Inflammatory macrophage treated with lipopolysaccharide for 4 hours (primary cell): Measurements from ENCODE around the gene BPIFA1.
A peak's percentile ranks its signal among the peaks of the same experiment; 100 is the strongest.

ENCODE experiments used
- DNase-seq: peaks from one replicate; pipeline ENCODE4 v3.0.0-alpha.2; 2020

The BPIFA1 gene

GRCh38 chr20:33240923-33241322, 5.1 kb downstream of the BPIFA1 start:
- DNase-seq = no peak

GRCh38 chr20:33242319-33243100, 6.7 kb downstream of the BPIFA1 start:
- no peak for DNase-seq

GRCh38 chr20:33246077-33246476, 10.3 kb downstream of the BPIFA1 start:
- DNase-seq = no peak

GRCh38 chr20:33249456-33249855, 13.7 kb downstream of the BPIFA1 start:
- DNase-seq = no peak

GRCh38 chr20:33250666-33251065, 14.9 kb downstream of the BPIFA1 start:
- DNase-seq = no peak

- DNase-seq = no peak
Observed at GRCh38 chr20:33251496-33251895, 15.7 kb downstream of the BPIFA1 start.

GRCh38 chr20:33252460-33252859, 16.7 kb downstream of the BPIFA1 start:
- DNase-seq = no peak

- DNase-seq = no peak
Observed at GRCh38 chr20:33255005-33255404, 19.2 kb downstream of the BPIFA1 start.

GRCh38 chr20:33257237-33257636, 21.4 kb downstream of the BPIFA1 start:
- DNase-seq = no peak

- no peak for DNase-seq
Observed at GRCh38 chr20:33259371-33259770, 23.6 kb downstream of the BPIFA1 start.

- peak; percentile 1 for DNase-seq
Observed at GRCh38 chr20:33261465-33261864, 25.7 kb downstream of the BPIFA1 start.

- DNase-seq = peak; percentile 67
Observed at GRCh38 chr20:33262658-33263065, 26.9 kb downstream of the BPIFA1 start.

- DNase-seq = no peak
Observed at GRCh38 chr20:33263784-33264183, 28.0 kb downstream of the BPIFA1 start.

- peak; percentile 12 for DNase-seq
Observed at GRCh38 chr20:33267701-33268100, 31.9 kb downstream of the BPIFA1 start.

GRCh38 chr20:33272155-33272873, 36.5 kb downstream of the BPIFA1 start:
- no peak for DNase-seq

GRCh38 chr20:33273117-33273851, 37.5 kb downstream of the BPIFA1 start:
- DNase-seq = no peak

- no peak for DNase-seq
Observed at GRCh38 chr20:33275215-33275614, 39.4 kb downstream of the BPIFA1 start.

- no peak for DNase-seq
Observed at GRCh38 chr20:33275871-33276270, 40.1 kb downstream of the BPIFA1 start.

- no peak for DNase-seq
Observed at GRCh38 chr20:33276303-33277113, 40.7 kb downstream of the BPIFA1 start.

GRCh38 chr20:33277471-33278441, 42.0 kb downstream of the BPIFA1 start:
- DNase-seq = no peak

GRCh38 chr20:33278700-33279099, 42.9 kb downstream of the BPIFA1 start:
- no peak for DNase-seq
